Transverse colon (tissue), 4 donors: ENCODE measurements around the gene ACVR1. TPM values are rescaled to one million over a fixed set of nuclear protein-coding genes. Genes with fewer than 3 reads are reported as not detected.

Experiments used
- DNase-seq: peaks from one replicate; pipeline ENCODE4 v3.0.0-alpha.2; 2019
- H3K27ac ChIP-seq, 4 donors: fragments of 200-600 bp; sonication (generic); 2 replicates each; pipeline ENCODE4 v1.5.1; 2016 to 2018; ENCODE audit warnings: inconsistent platforms in 4 of 4
- H3K27me3 ChIP-seq: fragments of 200-600 bp; sonication (generic); 2 replicates; pipeline ENCODE4 v1.5.1; 2017; ENCODE audit warnings: inconsistent platforms
- H3K36me3 ChIP-seq, 4 donors: fragments of 200-600 bp; sonication (generic); 2 replicates each; pipeline ENCODE4 v1.5.1; 2017 to 2019; ENCODE audit warnings: inconsistent platforms in 4 of 4
- H3K4me1 ChIP-seq, 4 donors: fragments of 200-600 bp; sonication (generic); 2 replicates each; pipeline ENCODE4 v1.5.1; 2017 to 2020; ENCODE audit warnings: inconsistent platforms in 4 of 4
- H3K4me3 ChIP-seq, 4 donors: fragments of 200-600 bp; sonication (generic); 1 replicate in 1 of 4; 2 replicates in 3 of 4; pipeline versions ENCODE4 v1.5.1 to v1.6.1; 2017 to 2019; ENCODE audit warnings: inconsistent platforms in 4 of 4
- H3K9me3 ChIP-seq, 2 donors: fragments of 200-600 bp; sonication (generic); 2 replicates each; pipeline ENCODE4 v1.5.1; 2017 to 2019; ENCODE audit warnings: inconsistent platforms in 2 of 2
- EP300 ChIP-seq: sonication (generic); formaldehyde crosslinking; IDR thresholded peaks from one replicate; pipeline ENCODE4 v1.6.1; 2017; ENCODE audit warnings: antibody characterized with exemption, low read depth
- POLR2A ChIP-seq: fragments of 450-650 bp; IDR thresholded peaks from one replicate; pipeline ENCODE4 v1.6.1; 2016; ENCODE audit warnings: antibody characterized with exemption, mild to moderate bottlenecking, moderate library complexity
- POLR2AphosphoS5 ChIP-seq, 3 donors: sonication (generic); formaldehyde crosslinking; IDR thresholded peaks; one replicate each; pipeline ENCODE4 v1.6.1; 2016; ENCODE audit warnings: antibody characterized with exemption in 3 of 3
- WGBS, 2 donors: methylation state at CpG; one replicate each; pipeline ENCODE4 v1.1.5; 2018; ENCODE audit warnings: low coverage in 1 of 2; 5-methylcytosine and 5-hydroxymethylcytosine counted together
- in situ Hi-C, 4 donors: fragments of 200-750 bp; cut with MboI; loops; one replicate each; pipeline versions ENCODE4 v1.15.0 to v1.15.1; 2017; ENCODE audit warnings: low sequenced_read_pairs in 3 of 4, low pct_ligation_motif_present in 1 of 4, low pct_unique_long_range_greater_than_20kb in 1 of 4
- intact Hi-C: fragments of 100-400 bp; cut with DNase I; formaldehyde crosslinking; loops from one replicate; pipeline ENCODE4 v1.15.1; 2023; ENCODE audit warnings: low total_unique reads
- total RNA-seq, 4 donors: library from RNA; depleted of rRNA; stranded (reverse); fragments of >200 nt; gene quantifications; one replicate each; pipeline ENCODE4 v1.1.0, GENCODE V29; 2016
- TF ChIP-seq, protein P1 (sequence below), 5 experiments: fragments of 200-600 bp in 3 of 5; fragments of 450-650 bp in 2 of 5; sonication (generic) in 3 of 5; IDR thresholded peaks; 1 replicate in 2 of 5; 2 replicates in 3 of 5; pipeline ENCODE4 v1.5.1; 2016 to 2017; ENCODE audit warnings: antibody characterized with exemption in 5 of 5, inconsistent platforms in 3 of 5, mild to moderate bottlenecking in 2 of 5, moderate library complexity in 1 of 5

Gene ACVR1
- total RNA-seq, 4 donors from 2014 or later = 4.5 to 16.5 (median 11.8) TPM

DNA sequence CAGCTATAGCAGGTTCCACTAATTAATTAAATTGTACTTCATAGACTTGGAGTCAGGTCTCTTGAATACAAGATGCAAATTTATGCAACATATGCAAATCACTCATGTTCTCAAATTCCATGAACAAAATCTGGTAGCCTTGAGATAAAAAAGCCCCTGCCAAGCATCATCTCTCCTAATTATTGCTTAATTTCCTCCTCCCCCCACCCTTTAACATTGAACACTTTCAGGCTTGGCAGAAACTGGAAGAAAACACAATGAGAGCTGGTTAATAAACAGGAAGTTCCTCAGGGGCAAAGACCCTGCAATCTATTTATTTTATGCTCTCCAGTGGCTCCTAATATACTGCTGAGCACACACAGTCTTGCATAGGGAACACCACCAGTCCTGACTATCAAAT lies 35.6 kb upstream of the ACVR1 start:
- no peak for DNase-seq
- H3K27me3 ChIP-seq = no peaks in the 10 kb centered on the region
- intact Hi-C loops (no loop called here), in situ Hi-C loops (no loop called here)
- TF ChIP-seq EP300 = no peak
- TF ChIP-seq POLR2A = no peak
- TF ChIP-seq, protein P1, sequence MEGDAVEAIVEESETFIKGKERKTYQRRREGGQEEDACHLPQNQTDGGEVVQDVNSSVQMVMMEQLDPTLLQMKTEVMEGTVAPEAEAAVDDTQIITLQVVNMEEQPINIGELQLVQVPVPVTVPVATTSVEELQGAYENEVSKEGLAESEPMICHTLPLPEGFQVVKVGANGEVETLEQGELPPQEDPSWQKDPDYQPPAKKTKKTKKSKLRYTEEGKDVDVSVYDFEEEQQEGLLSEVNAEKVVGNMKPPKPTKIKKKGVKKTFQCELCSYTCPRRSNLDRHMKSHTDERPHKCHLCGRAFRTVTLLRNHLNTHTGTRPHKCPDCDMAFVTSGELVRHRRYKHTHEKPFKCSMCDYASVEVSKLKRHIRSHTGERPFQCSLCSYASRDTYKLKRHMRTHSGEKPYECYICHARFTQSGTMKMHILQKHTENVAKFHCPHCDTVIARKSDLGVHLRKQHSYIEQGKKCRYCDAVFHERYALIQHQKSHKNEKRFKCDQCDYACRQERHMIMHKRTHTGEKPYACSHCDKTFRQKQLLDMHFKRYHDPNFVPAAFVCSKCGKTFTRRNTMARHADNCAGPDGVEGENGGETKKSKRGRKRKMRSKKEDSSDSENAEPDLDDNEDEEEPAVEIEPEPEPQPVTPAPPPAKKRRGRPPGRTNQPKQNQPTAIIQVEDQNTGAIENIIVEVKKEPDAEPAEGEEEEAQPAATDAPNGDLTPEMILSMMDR (IDR thresholded peaks at IDR 0.05) = no peak
- TF ChIP-seq POLR2AphosphoS5 (IDR thresholded peaks at IDR 0.05) = no peak
- no peak overlapping the region for H3K4me3 ChIP-seq
- no peaks in the 10 kb centered on the region for H3K4me1 ChIP-seq
- H3K36me3 ChIP-seq = no peaks in the 10 kb centered on the region
- H3K27ac ChIP-seq = no peak overlapping the region
- H3K9me3 ChIP-seq = no peaks in the 10 kb centered on the region

DNA sequence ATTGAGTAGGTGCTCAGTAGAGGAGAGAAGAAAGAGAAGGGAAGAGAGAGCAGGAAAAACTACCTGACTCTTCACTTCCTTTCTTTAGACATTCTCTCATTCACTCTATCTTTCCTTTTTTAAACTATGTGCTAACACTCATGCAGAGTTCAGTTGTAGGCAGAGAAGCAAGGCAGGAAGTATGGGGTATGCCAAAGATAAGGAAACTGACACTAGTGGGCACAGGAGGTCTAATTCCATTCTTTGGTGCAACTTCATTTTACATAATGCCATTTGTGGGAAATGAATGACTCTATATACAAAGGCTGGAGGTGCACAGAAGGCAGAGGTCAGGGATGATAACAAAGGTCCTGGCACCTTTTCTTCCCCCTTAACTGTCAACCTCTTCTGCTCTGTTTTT lies 35.1 kb upstream of the ACVR1 start:
- Histone ChIP-seq H3K4me3 (no peak overlapping the region), H3K27ac (no peak overlapping the region), H3K27me3 (no peaks in the 10 kb centered on the region), H3K36me3 (no peaks in the 10 kb centered on the region), H3K9me3 (no peaks in the 10 kb centered on the region), H3K4me1 (no peaks in the 10 kb centered on the region)
- in situ Hi-C loops (no loop called here), intact Hi-C loops (no loop called here)
- TF ChIP-seq EP300 (no peak), POLR2A (no peak), POLR2AphosphoS5 (IDR thresholded peaks at IDR 0.05) (no peak)
- TF ChIP-seq, protein P1 (IDR thresholded peaks at IDR 0.05) = no peak
- DNase-seq = no peak

DNA sequence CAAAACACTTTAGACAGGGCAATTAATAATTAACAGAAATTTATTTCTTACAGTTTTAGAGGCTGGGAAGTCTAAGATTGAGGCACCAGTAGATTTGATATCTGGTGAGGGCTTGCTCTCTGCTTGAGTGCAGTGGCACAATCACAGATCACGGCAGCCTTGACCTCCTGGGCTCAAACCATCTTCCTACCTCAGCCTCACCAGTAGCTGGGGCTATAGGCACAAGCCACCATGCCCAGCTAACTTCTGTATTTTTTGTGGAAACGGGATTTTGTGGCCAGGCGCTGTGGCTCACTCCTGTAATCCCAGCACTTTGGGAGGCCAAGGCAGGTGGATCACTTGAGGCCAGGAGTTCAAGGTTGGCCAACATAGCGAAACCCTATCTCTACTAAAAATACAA lies 29.0 kb upstream of the ACVR1 start:
- intact Hi-C loops (no loop called here), in situ Hi-C loops (no loop called here)
- Histone ChIP-seq H3K9me3 (no peaks in the 10 kb centered on the region), H3K36me3 (no peaks in the 10 kb centered on the region), H3K27ac (no peak overlapping the region), H3K4me3 (no peak overlapping the region), H3K4me1 (no peaks in the 10 kb centered on the region), H3K27me3 (no peaks in the 10 kb centered on the region)
- WGBS, 2 donors = 93 to 94% methylated on average over 3 to 4 of the region's 4 CpGs
- TF ChIP-seq POLR2AphosphoS5 (IDR thresholded peaks at IDR 0.05) (no peak), EP300 (no peak)
- no peak for DNase-seq

DNA sequence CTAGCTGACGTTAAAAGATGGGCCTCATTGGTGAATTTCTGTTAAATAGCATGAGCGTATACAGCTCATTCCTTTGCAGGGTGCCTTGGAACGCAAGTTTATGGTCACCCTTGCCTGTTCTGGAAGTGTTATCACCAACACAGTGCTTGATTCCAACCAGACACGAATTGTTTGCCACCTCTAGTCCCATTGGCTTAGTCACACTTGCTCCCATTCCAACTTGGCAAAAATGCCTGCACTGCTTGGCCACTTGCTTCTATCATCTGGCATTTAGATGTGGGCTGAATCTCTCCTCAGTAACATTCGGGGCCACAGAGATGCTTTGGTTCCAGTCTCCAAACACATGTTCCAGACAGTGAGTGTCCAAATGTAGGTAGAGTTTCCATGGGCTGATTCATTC lies 27.5 kb upstream of the ACVR1 start:
- in situ Hi-C loops (no loop called here), intact Hi-C loops (no loop called here)
- H3K4me1 ChIP-seq = peaks cover 0 to 3% (median 0%) of the 10 kb centered on the region in 4 donors
- no peak overlapping the region for H3K27ac ChIP-seq
- DNase-seq = no peak
- no peak overlapping the region for H3K4me3 ChIP-seq
- no peaks in the 10 kb centered on the region for H3K27me3 ChIP-seq
- no peaks in the 10 kb centered on the region for H3K36me3 ChIP-seq
- 87 to 91% methylated on average over 3 to 5 of the region's 5 CpGs for WGBS, 2 donors
- no peaks in the 10 kb centered on the region for H3K9me3 ChIP-seq
- TF ChIP-seq, protein P1 (IDR thresholded peaks at IDR 0.05) = no peak
- TF ChIP-seq EP300 (no peak), POLR2AphosphoS5 (IDR thresholded peaks at IDR 0.05) (no peak), POLR2A (no peak)

DNA sequence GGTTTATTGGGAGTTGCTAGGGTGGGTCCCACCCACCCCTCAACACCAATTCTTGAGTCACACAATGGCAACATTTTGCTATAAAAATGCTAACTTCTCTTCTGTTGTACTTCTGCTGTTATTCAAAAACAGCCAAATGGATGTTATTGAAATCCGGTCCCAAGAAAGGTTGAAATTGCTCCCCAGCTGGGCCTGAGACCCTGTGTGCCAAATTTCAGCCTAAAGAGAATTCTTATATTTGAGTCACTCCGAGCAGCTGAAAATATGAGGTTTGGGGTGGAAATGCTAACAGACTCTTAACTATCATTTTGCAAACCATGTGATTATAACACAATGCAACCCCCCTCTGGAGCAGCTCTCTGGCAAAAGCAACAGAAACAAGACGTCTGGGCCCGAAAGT lies 27.0 kb upstream of the ACVR1 start:
- in situ Hi-C loops (no loop called here), intact Hi-C loops (no loop called here)
- WGBS, 2 donors = 79% methylated on average over 4 of the region's 4 CpGs; no CpG with 5 or more reads in 1 of the 2 donors
- H3K4me1 ChIP-seq = peaks cover 0 to 8% (median 0%) of the 10 kb centered on the region in 4 donors
- no peak overlapping the region for H3K4me3 ChIP-seq
- no peak overlapping the region for H3K27ac ChIP-seq
- H3K27me3 ChIP-seq = no peaks in the 10 kb centered on the region
- no peak for DNase-seq
- no peaks in the 10 kb centered on the region for H3K36me3 ChIP-seq
- TF ChIP-seq POLR2AphosphoS5 (IDR thresholded peaks at IDR 0.05) (no peak), POLR2A (no peak), EP300 (no peak)
- H3K9me3 ChIP-seq = no peaks in the 10 kb centered on the region
